ENCODE measurements around the gene TNNC2.

The TNNC2 gene

DNA sequence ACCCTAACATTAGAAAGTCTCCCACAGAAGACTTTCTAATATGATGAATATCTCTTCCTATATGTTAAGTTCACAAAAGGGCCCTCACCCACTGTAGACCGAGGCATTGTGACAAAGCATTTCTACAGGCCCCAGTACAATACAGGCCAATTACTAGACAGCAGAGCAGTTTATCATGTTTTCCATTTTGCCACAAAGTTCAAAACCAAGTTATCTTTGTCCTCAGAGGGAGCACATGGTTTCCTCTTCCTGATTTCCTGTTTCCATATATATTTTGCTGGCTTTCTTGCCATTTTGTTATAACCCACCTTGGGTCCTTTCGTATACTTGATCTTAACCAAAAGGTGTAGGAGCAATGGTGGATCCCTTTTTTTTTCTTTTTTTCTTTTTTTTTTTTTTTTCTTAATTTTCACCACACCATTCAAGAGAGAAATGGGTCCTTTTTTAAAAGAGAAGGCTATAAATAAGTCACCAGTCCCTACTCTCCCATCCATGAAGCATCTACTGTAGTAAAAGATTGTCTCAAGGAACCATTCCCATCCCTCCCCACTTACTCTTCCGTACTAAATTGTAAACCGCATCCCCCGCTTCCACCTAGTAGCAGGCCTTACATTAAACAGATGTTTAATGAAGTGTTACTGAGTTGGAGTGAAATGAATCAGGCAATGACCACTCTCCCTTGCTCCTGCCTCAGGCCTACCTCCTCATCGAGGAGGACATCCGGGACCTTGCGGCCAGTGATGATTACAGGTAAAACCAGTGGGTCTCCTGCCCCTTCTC lies 16.7 kb downstream of the TNNC2 start:
- TF ChIP-seq FOXM1 (IDR thresholded peaks at IDR 0.05; ENCODE audit: borderline replicate concordance, low read depth): no peak
- no peak for TF ChIP-seq EGR1 (IDR thresholded peaks at IDR 0.05)
- TF ChIP-seq TEAD4 (IDR thresholded peaks at IDR 0.05): no peak
- TF ChIP-seq NFIC (IDR thresholded peaks at IDR 0.05): no peak
- TF ChIP-seq, protein P1, sequence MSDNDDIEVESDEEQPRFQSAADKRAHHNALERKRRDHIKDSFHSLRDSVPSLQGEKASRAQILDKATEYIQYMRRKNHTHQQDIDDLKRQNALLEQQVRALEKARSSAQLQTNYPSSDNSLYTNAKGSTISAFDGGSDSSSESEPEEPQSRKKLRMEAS (IDR thresholded peaks at IDR 0.05): no peak
- TF ChIP-seq CEBPB (IDR thresholded peaks at IDR 0.05): no peak
- TF ChIP-seq EP300 (IDR thresholded peaks at IDR 0.05; ENCODE audit: borderline replicate concordance): no peak
- no peak for TF ChIP-seq USF1 (IDR thresholded peaks at IDR 0.05)
- TF ChIP-seq ZBTB7A (IDR thresholded peaks at IDR 0.05; ENCODE audit: low read depth): no peak
- no peak for TF ChIP-seq RAD21 (IDR thresholded peaks at IDR 0.05; ENCODE audit: low read depth)
- TF ChIP-seq YY1 (IDR thresholded peaks at IDR 0.05; ENCODE audit: low read depth): no peak
- TF ChIP-seq CREB1 (IDR thresholded peaks at IDR 0.05; ENCODE audit: low read depth): no peak
- no peak for TF ChIP-seq TCF12 (IDR thresholded peaks at IDR 0.05; ENCODE audit: low read depth)
- TF ChIP-seq REST (IDR thresholded peaks at IDR 0.05; ENCODE audit: low read depth): no peak
- no peak for TF ChIP-seq TAF1 (IDR thresholded peaks at IDR 0.05; ENCODE audit: low read depth)

- TF ChIP-seq CREB1 (IDR thresholded peaks at IDR 0.05; ENCODE audit: low read depth) (no peak), CEBPB (IDR thresholded peaks at IDR 0.05) (no peak), TAF1 (IDR thresholded peaks at IDR 0.05; ENCODE audit: low read depth) (no peak), EGR1 (IDR thresholded peaks at IDR 0.05) (no peak), USF1 (IDR thresholded peaks at IDR 0.05) (no peak), FOXM1 (IDR thresholded peaks at IDR 0.05; ENCODE audit: borderline replicate concordance, low read depth) (no peak), RAD21 (IDR thresholded peaks at IDR 0.05; ENCODE audit: low read depth) (no peak), REST (IDR thresholded peaks at IDR 0.05; ENCODE audit: low read depth) (no peak), ZBTB7A (IDR thresholded peaks at IDR 0.05; ENCODE audit: low read depth) (no peak), YY1 (IDR thresholded peaks at IDR 0.05; ENCODE audit: low read depth) (no peak)
- TF ChIP-seq, protein P1 (IDR thresholded peaks at IDR 0.05): no peak
Measured at GRCh38 chr20:45801851-45802250, 25.3 kb downstream of the TNNC2 start.

DNA sequence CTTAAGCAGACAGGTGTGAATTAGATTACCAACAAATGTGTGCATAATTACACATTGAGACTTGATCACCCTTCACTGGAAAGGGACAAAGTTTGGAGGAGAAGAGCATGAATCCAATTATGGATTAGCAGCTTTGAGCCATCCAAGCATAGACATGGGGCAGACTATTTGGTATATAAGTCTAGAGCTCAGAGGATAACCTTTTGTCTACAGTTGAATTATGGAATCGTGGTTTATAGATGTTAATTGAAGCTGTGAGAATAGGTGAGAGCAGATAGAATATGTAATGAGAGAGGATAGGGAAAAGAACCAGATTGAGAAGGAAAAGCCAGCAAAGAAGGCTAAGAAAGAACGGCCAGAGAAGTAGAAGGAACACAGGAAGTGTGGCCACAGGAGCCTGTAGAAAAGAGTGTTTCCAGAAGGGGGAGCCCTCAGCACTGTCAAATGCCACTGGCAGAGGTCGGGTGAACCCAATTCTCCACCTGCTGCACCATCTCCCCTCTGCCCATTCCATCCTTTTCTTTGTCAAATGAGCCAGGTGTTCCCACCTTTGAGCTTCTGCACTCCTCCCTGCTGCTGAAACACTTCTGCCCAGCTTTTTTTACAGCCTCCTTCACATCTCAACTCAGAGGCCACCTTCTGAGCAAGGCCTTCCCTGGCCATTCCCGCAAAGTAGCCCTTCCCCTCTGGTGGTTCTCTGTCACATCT lies 28.0 kb downstream of the TNNC2 start:
- TF ChIP-seq REST (IDR thresholded peaks at IDR 0.05; ENCODE audit: low read depth) (no peak), RAD21 (IDR thresholded peaks at IDR 0.05; ENCODE audit: low read depth) (peak; percentile 66)

DNA sequence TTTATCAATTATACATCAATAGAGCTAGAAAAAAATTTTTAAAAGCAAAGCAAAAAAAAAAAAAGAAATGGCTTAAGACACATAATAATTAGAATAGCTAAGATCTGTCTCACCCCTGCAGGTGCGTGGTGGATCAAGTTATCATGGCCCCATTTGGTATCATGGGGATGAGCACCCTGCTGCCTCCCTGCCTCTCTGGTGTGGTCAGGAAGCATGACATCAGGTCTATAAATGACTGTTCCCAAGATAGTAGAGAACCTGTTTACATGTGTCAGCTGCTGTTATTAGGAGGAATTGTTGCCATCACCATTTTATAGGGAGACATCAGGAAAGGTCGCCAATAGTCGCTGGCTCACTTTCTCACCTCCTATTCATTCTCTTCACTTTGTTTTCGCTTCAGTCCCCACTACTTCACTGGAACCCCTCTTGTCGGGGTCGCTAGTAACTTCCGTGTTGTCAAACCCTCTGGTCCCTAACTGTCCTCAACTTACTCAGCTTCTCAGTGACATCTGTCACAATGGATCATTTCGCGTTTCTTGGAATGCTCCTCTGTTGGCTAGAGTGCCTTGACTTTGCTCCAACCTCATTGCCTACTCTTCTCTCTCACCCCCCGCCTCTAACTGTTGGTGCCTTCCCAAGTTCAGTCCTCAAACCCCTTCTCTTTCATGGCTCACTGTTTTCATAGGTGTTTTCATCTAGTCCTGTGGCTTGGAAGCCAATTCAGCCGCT lies 30.6 kb downstream of the TNNC2 start:
- no peak for TF ChIP-seq TAF1 (IDR thresholded peaks at IDR 0.05; ENCODE audit: low read depth)
- no peak for TF ChIP-seq CEBPB (IDR thresholded peaks at IDR 0.05)
- TF ChIP-seq, protein P1 (IDR thresholded peaks at IDR 0.05): no peak
- TF ChIP-seq USF1 (IDR thresholded peaks at IDR 0.05): no peak
- no peak for TF ChIP-seq EGR1 (IDR thresholded peaks at IDR 0.05)
- TF ChIP-seq REST (IDR thresholded peaks at IDR 0.05; ENCODE audit: low read depth): no peak
- TF ChIP-seq TCF12 (IDR thresholded peaks at IDR 0.05; ENCODE audit: low read depth): no peak
- TF ChIP-seq TEAD4 (IDR thresholded peaks at IDR 0.05): no peak
- TF ChIP-seq YY1 (IDR thresholded peaks at IDR 0.05; ENCODE audit: low read depth): no peak
- TF ChIP-seq ZBTB7A (IDR thresholded peaks at IDR 0.05; ENCODE audit: low read depth): no peak
- TF ChIP-seq RAD21 (IDR thresholded peaks at IDR 0.05; ENCODE audit: low read depth): no peak
- no peak for TF ChIP-seq NFIC (IDR thresholded peaks at IDR 0.05)
- TF ChIP-seq EP300 (IDR thresholded peaks at IDR 0.05; ENCODE audit: borderline replicate concordance): no peak
- no peak for TF ChIP-seq FOXM1 (IDR thresholded peaks at IDR 0.05; ENCODE audit: borderline replicate concordance, low read depth)
- TF ChIP-seq CREB1 (IDR thresholded peaks at IDR 0.05; ENCODE audit: low read depth): no peak

Measured in Ishikawa (cell line).